ENCODE data around the gene PPM1F.

DNA sequence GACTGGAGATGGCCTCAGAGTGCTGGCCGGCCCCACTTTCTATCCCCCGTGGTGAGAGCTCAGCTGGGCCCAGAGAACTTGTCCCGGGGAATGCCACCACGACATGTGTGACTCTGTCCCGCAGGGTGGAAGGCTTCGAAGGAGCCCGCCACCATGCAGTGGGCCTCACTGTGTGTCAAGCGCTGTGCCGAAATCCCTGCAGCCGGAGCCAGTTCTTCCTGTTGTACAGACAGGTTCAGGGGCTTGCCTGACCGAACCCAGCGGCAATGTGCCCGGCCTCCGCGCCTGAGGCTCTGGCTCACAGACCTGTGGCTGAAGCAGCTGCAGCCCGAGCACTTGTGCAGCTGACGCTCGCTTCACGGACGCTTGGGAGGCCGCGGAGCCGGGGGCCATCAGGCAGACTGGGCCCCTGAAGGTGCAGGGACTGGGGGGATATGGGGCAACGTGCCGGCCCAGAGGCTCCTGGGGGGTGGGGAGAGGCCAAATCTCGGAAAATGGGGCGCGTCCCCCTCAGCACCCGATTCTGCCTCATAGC lies 650 bp downstream of the PPM1F start:
- TF ChIP-seq, protein P1, sequence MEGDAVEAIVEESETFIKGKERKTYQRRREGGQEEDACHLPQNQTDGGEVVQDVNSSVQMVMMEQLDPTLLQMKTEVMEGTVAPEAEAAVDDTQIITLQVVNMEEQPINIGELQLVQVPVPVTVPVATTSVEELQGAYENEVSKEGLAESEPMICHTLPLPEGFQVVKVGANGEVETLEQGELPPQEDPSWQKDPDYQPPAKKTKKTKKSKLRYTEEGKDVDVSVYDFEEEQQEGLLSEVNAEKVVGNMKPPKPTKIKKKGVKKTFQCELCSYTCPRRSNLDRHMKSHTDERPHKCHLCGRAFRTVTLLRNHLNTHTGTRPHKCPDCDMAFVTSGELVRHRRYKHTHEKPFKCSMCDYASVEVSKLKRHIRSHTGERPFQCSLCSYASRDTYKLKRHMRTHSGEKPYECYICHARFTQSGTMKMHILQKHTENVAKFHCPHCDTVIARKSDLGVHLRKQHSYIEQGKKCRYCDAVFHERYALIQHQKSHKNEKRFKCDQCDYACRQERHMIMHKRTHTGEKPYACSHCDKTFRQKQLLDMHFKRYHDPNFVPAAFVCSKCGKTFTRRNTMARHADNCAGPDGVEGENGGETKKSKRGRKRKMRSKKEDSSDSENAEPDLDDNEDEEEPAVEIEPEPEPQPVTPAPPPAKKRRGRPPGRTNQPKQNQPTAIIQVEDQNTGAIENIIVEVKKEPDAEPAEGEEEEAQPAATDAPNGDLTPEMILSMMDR (IDR thresholded peaks at IDR 0.05) = no peak
- no peak for TF ChIP-seq POLR2A (IDR thresholded peaks at IDR 0.05)

Data from lower leg skin (tissue), 3 donors.